IMR-90 (cell line): Measurements from ENCODE around the gene BCL7A. TPM values are rescaled to one million over a fixed set of nuclear protein-coding genes. Genes with fewer than 3 reads are reported as not detected.
"Not testable (repeated sequence)": the region's sequence is repeated elsewhere in the genome, so short reads cannot be mapped to it uniquely, and the experiment has no call there.

Experiments used
- ATAC-seq: fragments of 200-7000 bp; cut with Tn5 transposase; 2 replicates; pipeline ENCODE4 v1.9.1; 2020; ENCODE audit warnings: low read depth, mild to moderate bottlenecking, moderate library complexity
- BruUV-seq: library from RNA; stranded (reverse); fragments of 400-500 nt; replicated peaks from 2 replicates; lab custom pipeline; 2021; lab: Mats Ljungman, UMichigan
- CTCF ChIA-PET: fragments of 300-600 bp; formaldehyde crosslinking; extraction: SDS; loops from one replicate; lab custom pipeline; 2021; ENCODE audit warnings: antibody characterized with exemption; lab: Yijun Ruan, JAX
- POLR2A ChIA-PET: fragments of 300-600 bp; sonication (Branson Sonifier 250); formaldehyde crosslinking; loops from one replicate; lab custom pipeline; 2022; ENCODE audit warnings: antibody characterized with exemption; ENCODE audit not compliant: unreplicated experiment; lab: Charles Lee
- DNase-seq: peaks from one replicate; pipeline ENCODE4 v3.0.0; 2013
- H2AFZ ChIP-seq: replicated peaks from 2 replicates; pipeline ENCODE3; 2013; ENCODE audit warnings: low read length, mild to moderate bottlenecking; ENCODE audit not compliant: poor library complexity
- H2AK5ac ChIP-seq: 2 replicates; pipeline ENCODE4 v1.6.1; 2013; ENCODE audit warnings: low read depth, low read length, inconsistent platforms
- H2AK9ac ChIP-seq: replicated peaks from 2 replicates; pipeline ENCODE3; 2013; ENCODE audit warnings: mild to moderate bottlenecking, low read depth, low read length, moderate library complexity; ENCODE audit not compliant: poor library complexity
- H2BK120ac ChIP-seq: 2 replicates; pipeline ENCODE4 v1.6.1; 2013; ENCODE audit warnings: low read depth, low read length, inconsistent platforms
- H2BK15ac ChIP-seq: 3 replicates; pipeline ENCODE4 v1.6.1; 2013; ENCODE audit warnings: low read depth, low read length, inconsistent platforms
- H2BK20ac ChIP-seq: 2 replicates; pipeline ENCODE4 v1.6.1; 2013; ENCODE audit warnings: low read depth, mild to moderate bottlenecking, inconsistent platforms, low read length, moderate library complexity
- H2BK5ac ChIP-seq: 2 replicates; pipeline ENCODE4 v1.6.1; 2013; ENCODE audit warnings: mild to moderate bottlenecking, low read depth, low read length, inconsistent platforms; ENCODE audit not compliant: poor library complexity, severe bottlenecking
- H3K14ac ChIP-seq: replicated peaks from 2 replicates; pipeline ENCODE4 v1.6.1; 2013; ENCODE audit warnings: low read depth, low read length, inconsistent platforms
- H3K18ac ChIP-seq: 2 replicates; pipeline ENCODE4 v1.6.1; 2013; ENCODE audit warnings: low read depth, low read length, control low read depth
- H3K23ac ChIP-seq: 2 replicates; pipeline ENCODE4 v1.6.1; 2013; ENCODE audit warnings: low read depth, low read length, inconsistent platforms
- H3K27ac ChIP-seq: 2 replicates; pipeline ENCODE4 v1.5.1; 2013; ENCODE audit warnings: mild to moderate bottlenecking, control low read depth, low read length; ENCODE audit not compliant: insufficient read depth
- H3K27me3 ChIP-seq: 2 replicates; pipeline ENCODE4 v1.6.1; 2013; ENCODE audit warnings: low read length; ENCODE audit not compliant: control insufficient read depth, insufficient read depth
- H3K36me3 ChIP-seq: 2 replicates; pipeline ENCODE4 v1.6.1; 2013; ENCODE audit warnings: low read length, mixed read lengths; ENCODE audit not compliant: control insufficient read depth, insufficient read depth
- H3K4ac ChIP-seq: 2 replicates; pipeline ENCODE4 v1.6.1; 2013; ENCODE audit warnings: low read depth, low read length, inconsistent platforms
- H3K4me1 ChIP-seq: 2 replicates; pipeline ENCODE4 v1.6.1; 2013; ENCODE audit warnings: low read length, mixed read lengths; ENCODE audit not compliant: control insufficient read depth, insufficient read depth
- H3K4me2 ChIP-seq: 2 replicates; pipeline ENCODE4 v1.6.1; 2013; ENCODE audit warnings: low read depth, mild to moderate bottlenecking, control low read depth, low read length, moderate library complexity
- H3K4me3 ChIP-seq: 2 replicates; pipeline ENCODE4 v1.5.1; 2013; ENCODE audit warnings: low read depth, mild to moderate bottlenecking, control low read depth, low read length, moderate library complexity; ENCODE audit not compliant: insufficient read depth
- H3K56ac ChIP-seq: 2 replicates; pipeline ENCODE4 v1.6.1; 2013; ENCODE audit warnings: low read length, inconsistent platforms; ENCODE audit not compliant: insufficient read depth; ENCODE audit errors: extremely low read depth
- H3K79me1 ChIP-seq, 2 experiments: 2 replicates each; pipeline ENCODE4 v1.6.1; 2013; ENCODE audit warnings: low read length in 2 of 2, inconsistent platforms in 1 of 2, low read depth in 1 of 2
- H3K9ac ChIP-seq: 2 replicates; pipeline ENCODE4 v1.6.1; 2013; ENCODE audit warnings: low read depth, low read length, control low read depth
- H3K9me1 ChIP-seq: 2 replicates; pipeline ENCODE4 v1.6.1; 2013; ENCODE audit warnings: low read length, inconsistent platforms; ENCODE audit not compliant: insufficient read depth
- H3K9me3 ChIP-seq: 2 replicates; pipeline ENCODE4 v1.6.1; 2013; ENCODE audit warnings: low read length; ENCODE audit not compliant: control insufficient read depth, insufficient read depth
- H4K20me1 ChIP-seq: 2 replicates; pipeline ENCODE4 v1.6.1; 2013; ENCODE audit warnings: low read length, inconsistent platforms; ENCODE audit not compliant: insufficient read depth
- H4K5ac ChIP-seq: 2 replicates; pipeline ENCODE4 v1.6.1; 2013; ENCODE audit warnings: mild to moderate bottlenecking, low read depth, low read length, control low read depth
- H4K8ac ChIP-seq, 2 experiments: 2 replicates each; pipeline ENCODE4 v1.6.1; 2013; ENCODE audit warnings: low read depth in 2 of 2, low read length in 2 of 2, control low read depth in 1 of 2, inconsistent platforms in 1 of 2
- H4K91ac ChIP-seq: 2 replicates; pipeline ENCODE4 v1.6.1; 2013; ENCODE audit warnings: low read depth, low read length, inconsistent platforms; ENCODE audit not compliant: insufficient read depth
- BHLHE40 ChIP-seq: fragments of 150-350 bp; IDR thresholded peaks from 2 replicates; pipeline ENCODE4 v1.6.1; 2016; ENCODE audit warnings: mild to moderate bottlenecking, low read depth, low read length
- CHD1 ChIP-seq: IDR thresholded peaks from 2 replicates; pipeline ENCODE4 v1.6.1; 2012; ENCODE audit warnings: low read depth, low read length, improper control_type of control experiment
- ELK1 ChIP-seq: fragments of 150-350 bp; IDR thresholded peaks from 2 replicates; pipeline ENCODE4 v1.6.1; 2016; ENCODE audit warnings: low read depth, mild to moderate bottlenecking, low read length, moderate library complexity, borderline replicate concordance
- MAZ ChIP-seq: IDR thresholded peaks from 2 replicates; pipeline ENCODE4 v1.6.1; 2012; ENCODE audit warnings: low read depth, mild to moderate bottlenecking, low read length, improper control_type of control experiment, moderate library complexity, borderline replicate concordance
- MXI1 ChIP-seq: IDR thresholded peaks from 2 replicates; pipeline ENCODE4 v1.6.1; 2012; ENCODE audit warnings: low read depth, mild to moderate bottlenecking, low read length, moderate library complexity, borderline replicate concordance
- POLR2A ChIP-seq: IDR thresholded peaks from 2 replicates; pipeline ENCODE4 v1.6.1; 2012; ENCODE audit warnings: mild to moderate bottlenecking, low read depth, low read length
- USF2 ChIP-seq: fragments of 150-350 bp; IDR thresholded peaks from 2 replicates; pipeline ENCODE4 v1.6.1; 2017; ENCODE audit warnings: mild to moderate bottlenecking, antibody characterized with exemption, low read length, low read depth
- WGBS, 2 experiments: methylation state at CpG; one replicate each; pipeline versions ENCODE4 v1.1.5 to v1.1.7; 2013; ENCODE audit warnings: missing lambda C conversion rate in 2 of 2; ENCODE audit not compliant: insufficient read length in 1 of 2; ENCODE audit errors: extremely low coverage in 2 of 2; 5-methylcytosine and 5-hydroxymethylcytosine counted together
- dilution Hi-C: fragments of 300-500 bp; cut with HindIII; formaldehyde crosslinking; loops from one replicate; pipeline ENCODE4 v1.14.3; 2018; ENCODE audit warnings: low sequenced_read_pairs; ENCODE audit not compliant: unreplicated experiment
- in situ Hi-C: fragments of 300-500 bp; cut with MboI; formaldehyde crosslinking; loops from 3 replicates; pipeline ENCODE4 v1.14.3; 2019; ENCODE audit warnings: low sequenced_read_pairs, inconsistent platforms, mixed read lengths
- intact Hi-C: fragments of 100-400 bp; cut with micrococcal nuclease; formaldehyde crosslinking; loops from 2 replicates; pipeline ENCODE4 v1.10.0; 2022
- polyA plus RNA-seq, 3 experiments: library from polyadenylated mRNA; depleted of rRNA; stranded (reverse); fragments of >200 nt; gene quantifications; 2 replicates each; pipeline ENCODE4 v1.2.3, GENCODE V29; 2012; ENCODE audit warnings: low replicate concordance in 1 of 3
- total RNA-seq: library from RNA; depleted of rRNA; stranded (reverse); fragments of >200 nt; gene quantifications from 2 replicates; pipeline ENCODE4 v1.2.3, GENCODE V29; 2012

BCL7A gene
- total and polyA plus RNA-seq, 2 of the 4 experiments (the other 2 are of a cell fraction), result 5.6 to 7.9 TPM

- no peak overlapping the region for H2AK5ac ChIP-seq
- dilution Hi-C loops (no loop called here), intact Hi-C loops (no loop called here), in situ Hi-C loops (no loop called here)
- CTCF ChIA-PET, result interaction anchor here (0.6 to 0.7 kb wide), 2 partner anchors 19 to 150 kb away, joined by 8 to 10 read pairs; no protein-coding TSS in a partner anchor
- H4K91ac ChIP-seq, result no peak overlapping the region
- no peak overlapping the region; a peak in 1 of 4 replicates for H4K8ac ChIP-seq
- no peak overlapping the region for H3K4me2 ChIP-seq
- peaks cover 16% of the 10 kb centered on the region for H3K4me1 ChIP-seq
- BruUV-seq, result no TSS peak
- no peak overlapping the region for H2AFZ ChIP-seq
- peaks cover 23% of the 10 kb centered on the region for H3K9me1 ChIP-seq
- no peak overlapping the region for H2BK20ac ChIP-seq
- H3K9ac ChIP-seq, result no peak overlapping the region
- H4K5ac ChIP-seq, result no peak overlapping the region
- H2BK5ac ChIP-seq, result no peak overlapping the region
- H3K36me3 ChIP-seq, result peaks cover 4% of the 10 kb centered on the region; the same call in 1 of the 2 replicates
- no peak overlapping the region for H3K23ac ChIP-seq
- H2AK9ac ChIP-seq, result no peak overlapping the region
- peaks cover 31 to 72% of the 10 kb centered on the region in 2 experiments for H3K79me1 ChIP-seq
- DNase-seq, result no peak
- no peak overlapping the region for H3K4me3 ChIP-seq
- 68% methylated on average over 2 of the region's 7 CpGs; no CpG with 5 or more reads in 1 of the 2 experiments for WGBS, 2 experiments
- peaks cover 43% of the 10 kb centered on the region for H4K20me1 ChIP-seq
- no peak overlapping the region for H2BK120ac ChIP-seq
- POLR2A ChIA-PET, result no interaction called here
- no peak for TF ChIP-seq CHD1
- TF ChIP-seq ELK1, result no peak
- no peak for TF ChIP-seq POLR2A
- no peak for TF ChIP-seq USF2
- TF ChIP-seq MAZ, result no peak
- no peak for TF ChIP-seq BHLHE40
- no peak for TF ChIP-seq MXI1
- H3K18ac ChIP-seq, result no peak overlapping the region
- H3K27ac ChIP-seq, result no peak overlapping the region
- no peak overlapping the region for H2BK15ac ChIP-seq
- no peak for ATAC-seq
- no peaks in the 10 kb centered on the region for H3K27me3 ChIP-seq
- no peak overlapping the region for H3K14ac ChIP-seq
- H3K56ac ChIP-seq, result no peak overlapping the region
- H3K4ac ChIP-seq, result no peak overlapping the region
- H3K9me3 ChIP-seq, result no peaks in the 10 kb centered on the region
These were observed 83.2 kb downstream of the BCL7A start for GRCh38 chr12:122104844-122105243.

- H3K4me2 ChIP-seq, H3K36me3 ChIP-seq, ATAC-seq, H2BK15ac ChIP-seq, H3K27ac ChIP-seq, H4K8ac ChIP-seq, H3K56ac ChIP-seq, H3K9me3 ChIP-seq, H4K91ac ChIP-seq, BruUV-seq, H3K27me3 ChIP-seq, H3K18ac ChIP-seq, CTCF ChIA-PET, H2AFZ ChIP-seq, H3K4ac ChIP-seq, H3K14ac ChIP-seq, H3K9ac ChIP-seq, H2AK5ac ChIP-seq, H4K5ac ChIP-seq, H2BK20ac ChIP-seq, dilution Hi-C loops, H3K4me3 ChIP-seq, DNase-seq, H2AK9ac ChIP-seq, H2BK120ac ChIP-seq, intact Hi-C loops, in situ Hi-C loops, H2BK5ac ChIP-seq, H3K23ac ChIP-seq: not testable (repeated sequence)
- Histone ChIP-seq H3K4me1 (peaks cover 16% of the 10 kb centered on the region), H3K9me1 (peaks cover 23% of the 10 kb centered on the region), H3K79me1 (peaks cover 31 to 72% of the 10 kb centered on the region in 2 experiments), H4K20me1 (peaks cover 41% of the 10 kb centered on the region)
- WGBS, 2 experiments, result 100% methylated on average over 3 of the region's 11 CpGs; no CpG with 5 or more reads in 1 of the 2 experiments
- POLR2A ChIA-PET, result interaction anchor here (0.6 kb wide), 1 partner anchor 182 kb away, joined by 5 read pairs; no protein-coding TSS in a partner anchor
These were observed 83.8 kb downstream of the BCL7A start for GRCh38 chr12:122105496-122105895.
